Fibroblast of lung (primary cell): ENCODE data around the gene MAEL.

Experiments used
- CTCF ChIP-seq, 2 donors: IDR thresholded peaks in 1 of 2; conservative IDR thresholded peaks in 1 of 2; 1 replicate in 1 of 2; 2 replicates in 1 of 2; pipeline ENCODE4 v1.5.1; 2011 to 2012; ENCODE audit warnings: low read length in 2 of 2, control low read depth in 1 of 2, inconsistent platforms in 1 of 2, low read depth in 1 of 2, mild to moderate bottlenecking in 1 of 2
- EZH2 ChIP-seq: IDR thresholded peaks from 2 replicates; pipeline ENCODE4 v1.5.1; 2012; ENCODE audit warnings: low read length, control low read depth, mild to moderate bottlenecking; ENCODE audit errors: missing control alignments

- TF ChIP-seq CTCF (conservative IDR thresholded peaks at IDR 0.05 in 1 of 2, IDR thresholded peaks at IDR 0.05 in 1 of 2; ENCODE audit: low read depth in 1 of 2, low read length in 2 of 2) (no peak), EZH2 (no peak)
Observed at GRCh38 chr1:167003711-167004110, 14.6 kb downstream of the MAEL start.
